H1 (cell line): Measurements from ENCODE around the gene PLK4. TPM values are rescaled to one million over a fixed set of nuclear protein-coding genes. Genes with fewer than 3 reads are reported as not detected.

Source experiments
- ASH2L ChIP-seq: fragments of 200-600, 300-600 bp; sonication (generic); IDR thresholded peaks from one replicate; pipeline ENCODE4 v1.7.1; 2017; ENCODE audit warnings: low read length
- FOSL1 ChIP-seq: IDR thresholded peaks from 2 replicates; pipeline ENCODE4 v1.6.1; 2011; ENCODE audit warnings: mild to moderate bottlenecking, low read depth, low read length, moderate library complexity; ENCODE audit not compliant: insufficient read depth
- NANOG ChIP-seq: IDR thresholded peaks from 2 replicates; pipeline ENCODE4 v1.6.1; 2011; ENCODE audit warnings: low read length, low read depth, mild to moderate bottlenecking, inconsistent platforms; ENCODE audit not compliant: insufficient read depth, poor library complexity, severe bottlenecking
- RBBP5 ChIP-seq: IDR thresholded peaks from 2 replicates; pipeline ENCODE4 v1.7.1; 2012; ENCODE audit warnings: low read depth, mild to moderate bottlenecking, inconsistent platforms, low read length, moderate library complexity, borderline replicate concordance
- SIRT6 ChIP-seq: IDR thresholded peaks from one replicate; pipeline ENCODE4 v1.7.1; 2012; ENCODE audit warnings: low read length, inconsistent platforms
- SIX5 ChIP-seq: IDR thresholded peaks from 2 replicates; pipeline ENCODE4 v1.6.1; 2011; ENCODE audit warnings: mild to moderate bottlenecking, low read depth, low read length
- TAF1 ChIP-seq: IDR thresholded peaks from 2 replicates; pipeline ENCODE4 v1.6.1; 2011; ENCODE audit warnings: mild to moderate bottlenecking, low read depth, low read length
- TCF12 ChIP-seq: IDR thresholded peaks from 2 replicates; pipeline ENCODE4 v1.6.1; 2011; ENCODE audit warnings: low read depth, mild to moderate bottlenecking, low read length
- YY1 ChIP-seq: IDR thresholded peaks from 2 replicates; pipeline ENCODE4 v1.6.1; 2011; ENCODE audit warnings: low read depth, mild to moderate bottlenecking, low read length
- polyA plus RNA-seq, 7 experiments: library from polyadenylated mRNA; depleted of rRNA in 3 of 7; stranded (reverse) in 5 of 7; unstranded in 2 of 7; fragments of >200 nt in 5 of 7; fragments of 200-250 nt in 2 of 7; gene quantifications; 1 replicate in 5 of 7; 2 replicates in 1 of 7; 4 replicates in 1 of 7; pipeline versions ENCODE4 v1.2.1 to v1.2.3, GENCODE V29; 2011 to 2013; ENCODE audit warnings: missing spikeins in 2 of 7, mixed read lengths in 2 of 7
- total RNA-seq: library from RNA; stranded (reverse); fragmentation: NEBNext Ultra II Directional; extraction: Animal tissue kit (Norgen Biotek cat#: 25700); gene quantifications from 2 replicates; pipeline ENCODE4 v1.2.1, GENCODE V29; 2021
- TF ChIP-seq, protein P1 (sequence below): IDR thresholded peaks from 2 replicates; pipeline ENCODE4 v1.6.1; 2011; ENCODE audit warnings: low read depth, mild to moderate bottlenecking, low read length; ENCODE audit not compliant: insufficient read depth
- TF ChIP-seq, protein P2 (sequence below): IDR thresholded peaks from 2 replicates; pipeline ENCODE4 v1.6.1; 2012; ENCODE audit warnings: inconsistent platforms

The PLK4 gene
- total and polyA plus RNA-seq, 2 of the 8 experiments (the other 6 are each of a cell fraction or from before 2014, with no cell fraction given) = 23.3 to 35.2 TPM

DNA sequence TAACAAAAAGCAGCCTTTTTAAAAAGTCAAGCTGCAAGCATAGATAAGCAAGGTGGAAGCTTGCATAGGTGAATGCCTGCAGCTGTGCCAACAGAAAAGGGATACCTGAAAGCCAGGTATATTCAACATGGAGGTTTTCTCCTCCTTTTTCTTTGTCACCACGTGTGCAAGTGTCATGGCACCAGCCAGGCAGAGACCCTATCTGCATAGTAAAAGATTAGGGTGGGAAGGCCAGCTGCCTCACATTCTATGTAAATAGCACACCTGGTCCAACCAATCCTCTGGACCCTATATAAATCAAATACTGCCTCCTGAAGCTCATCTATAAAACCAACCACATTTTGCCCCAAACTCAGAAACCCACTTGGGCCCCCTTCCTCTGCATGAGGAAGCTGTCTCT lies 28.0 kb upstream of the PLK4 start (continued):
- TF ChIP-seq, protein P1, sequence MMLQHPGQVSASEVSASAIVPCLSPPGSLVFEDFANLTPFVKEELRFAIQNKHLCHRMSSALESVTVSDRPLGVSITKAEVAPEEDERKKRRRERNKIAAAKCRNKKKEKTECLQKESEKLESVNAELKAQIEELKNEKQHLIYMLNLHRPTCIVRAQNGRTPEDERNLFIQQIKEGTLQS = no peak
- TF ChIP-seq SIRT6 (no peak), NANOG (no peak), RBBP5 (no peak), YY1 (peak; percentile 92), FOSL1 (no peak), TAF1 (no peak), SIX5 (no peak), ASH2L (no peak), TCF12 (peak; percentile 72; the same call in 1 of the 2 replicates)
- TF ChIP-seq, protein P2, sequence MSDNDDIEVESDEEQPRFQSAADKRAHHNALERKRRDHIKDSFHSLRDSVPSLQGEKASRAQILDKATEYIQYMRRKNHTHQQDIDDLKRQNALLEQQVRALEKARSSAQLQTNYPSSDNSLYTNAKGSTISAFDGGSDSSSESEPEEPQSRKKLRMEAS = peak; percentile 90
